Vagina (tissue), 2 donors: Measurements from ENCODE around the gene NGEF.

Experiments used
- CTCF ChIP-seq, 3 experiments: fragments of 450-650 bp in 2 of 3; fragments of 200-600 bp in 1 of 3; sonication (generic) in 1 of 3; IDR thresholded peaks; one replicate each; pipeline ENCODE4 v1.5.1; 2017 to 2019; ENCODE audit warnings: antibody characterized with exemption in 3 of 3, mild to moderate bottlenecking in 2 of 3, moderate library complexity in 2 of 3
- POLR2A ChIP-seq, 2 donors: fragments of 450-650 bp; IDR thresholded peaks; one replicate each; pipeline ENCODE4 v1.6.1; 2017; ENCODE audit warnings: antibody characterized with exemption in 2 of 2, mild to moderate bottlenecking in 2 of 2, moderate library complexity in 2 of 2
- POLR2AphosphoS5 ChIP-seq, 2 donors: sonication (generic); formaldehyde crosslinking; IDR thresholded peaks; one replicate each; pipeline ENCODE4 v1.9.0; 2017; ENCODE audit warnings: antibody characterized with exemption in 2 of 2, mild to moderate bottlenecking in 2 of 2, low read depth in 1 of 2; ENCODE audit not compliant: insufficient read depth in 1 of 2

DNA sequence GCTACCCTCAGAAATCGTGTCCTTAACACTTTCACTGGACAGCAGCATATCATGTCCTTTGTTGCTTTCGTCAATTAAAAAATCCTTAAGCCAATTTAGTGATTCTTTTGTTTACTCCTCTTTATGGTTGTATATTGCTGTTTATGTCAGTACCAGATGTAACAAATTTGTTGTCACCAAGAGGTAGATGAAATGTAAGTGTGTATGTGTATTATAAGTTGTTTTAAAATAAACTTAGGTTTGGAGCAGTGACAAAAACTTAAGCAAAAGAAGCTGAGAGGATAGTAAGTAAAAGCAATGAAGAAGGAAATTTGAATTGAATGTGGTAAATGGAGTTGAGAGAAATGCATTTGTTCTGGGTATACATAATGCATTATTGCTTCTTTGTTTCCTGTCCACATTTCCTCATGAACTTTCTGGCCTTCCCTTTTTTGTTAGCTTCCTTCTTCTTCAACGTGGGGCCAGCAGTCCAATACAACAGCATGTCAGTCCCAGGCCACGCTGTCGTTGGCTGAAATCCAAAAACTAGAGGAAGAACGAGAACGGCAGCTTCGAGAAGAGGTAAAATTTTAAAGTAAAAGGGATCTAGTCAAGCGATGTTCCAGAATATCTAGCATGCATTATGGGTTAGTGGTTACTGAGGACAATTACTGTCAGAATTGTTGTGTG, 173.5 kb downstream of the NGEF start:
- no peak for TF ChIP-seq CTCF (IDR thresholded peaks at IDR 0.05)
- no peak for TF ChIP-seq POLR2AphosphoS5 (IDR thresholded peaks at IDR 0.05; ENCODE audit: insufficient read depth in 1 of 2, low read depth in 1 of 2)
- TF ChIP-seq POLR2A (IDR thresholded peaks at IDR 0.05): no peak
